ENCODE results near the gene RBBP4.

The RBBP4 gene

GRCh38 chr1:32683397-32683796, 32.4 kb downstream of the RBBP4 start:
- Histone ChIP-seq H3K79me2 (ENCODE audit: control insufficient read depth, low read length) (no peaks in the 10 kb centered on the region), H3K9me2 (replicated peaks; ENCODE audit: control insufficient read depth, low read length) (no peaks in the 10 kb centered on the region), H3K27me3 (ENCODE audit: control insufficient read depth, low read length) (no peaks in the 10 kb centered on the region), H3F3A (ENCODE audit: control insufficient read depth, insufficient read depth) (peaks cover 38% of the 10 kb centered on the region), H3K36me3 (ENCODE audit: control insufficient read depth, low read length) (peaks cover 75% of the 10 kb centered on the region), H3K9me3 (ENCODE audit: control insufficient read depth, insufficient read depth, low read length) (no peaks in the 10 kb centered on the region), H3K4me2 (ENCODE audit: low read length) (no peak overlapping the region), H4K20me1 (ENCODE audit: control insufficient read depth, insufficient read depth, low read depth, low read length) (peaks cover 4% of the 10 kb centered on the region; the same call in 1 of the 2 replicates), H3K4me3 (ENCODE audit: low read length) (no peak overlapping the region), H3K27ac (ENCODE audit: low read depth, low read length) (no peak overlapping the region), H3K4me1 (ENCODE audit: control insufficient read depth, low read length) (no peaks in the 10 kb centered on the region)
- TF ChIP-seq CTCF (IDR thresholded peaks at IDR 0.05; ENCODE audit: low read depth, low read length, poor library complexity, severe bottlenecking) (no peak), EZH2phosphoT487 (IDR thresholded peaks at IDR 0.05; ENCODE audit: borderline replicate concordance, low read length) (no peak)

DNA sequence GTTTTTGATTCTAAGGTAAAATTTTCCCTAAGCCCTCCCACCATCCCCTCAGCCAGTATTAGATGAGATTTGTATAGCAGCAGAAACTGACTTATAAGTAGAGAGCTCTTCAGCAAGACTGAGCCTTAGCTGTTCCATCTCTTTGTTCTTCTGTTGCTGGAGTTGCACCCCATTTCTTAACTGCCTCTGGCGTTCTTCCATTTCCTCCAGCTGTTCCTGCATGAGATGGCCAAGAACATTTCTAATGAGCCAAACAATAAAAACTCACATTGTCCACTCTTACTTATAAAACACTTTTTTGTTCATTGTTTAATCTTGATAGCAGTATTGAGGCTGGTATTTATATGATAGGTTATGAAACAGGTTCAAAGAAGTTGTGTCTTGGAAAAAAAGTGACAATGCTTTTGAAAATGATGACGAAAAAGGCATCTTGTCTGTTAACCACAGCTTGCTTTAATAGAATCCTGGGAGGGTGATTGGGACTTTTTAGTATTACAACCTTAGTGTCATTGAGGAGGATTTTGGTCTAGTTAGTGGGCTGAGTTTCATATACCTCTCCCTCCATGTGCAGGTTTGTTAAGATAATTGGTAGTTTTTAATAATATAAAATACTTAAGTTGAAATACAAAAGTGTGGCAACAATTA, 33.3 kb downstream of the RBBP4 start:
- no peaks in the 10 kb centered on the region for H3K9me2 ChIP-seq (replicated peaks; ENCODE audit: control insufficient read depth, low read length)
- H3K4me2 ChIP-seq (ENCODE audit: low read length): no peak overlapping the region
- no peak overlapping the region for H3K4me3 ChIP-seq (ENCODE audit: low read length)
- no peaks in the 10 kb centered on the region for H3K79me2 ChIP-seq (ENCODE audit: control insufficient read depth, low read length)
- H3K36me3 ChIP-seq (ENCODE audit: control insufficient read depth, low read length): peaks cover 66% of the 10 kb centered on the region
- TF ChIP-seq CTCF (IDR thresholded peaks at IDR 0.05; ENCODE audit: low read depth, low read length, poor library complexity, severe bottlenecking) (no peak), EZH2phosphoT487 (IDR thresholded peaks at IDR 0.05; ENCODE audit: borderline replicate concordance, low read length) (no peak)
- H3F3A ChIP-seq (ENCODE audit: control insufficient read depth, insufficient read depth): peaks cover 38% of the 10 kb centered on the region
- H3K4me1 ChIP-seq (ENCODE audit: control insufficient read depth, low read length): no peaks in the 10 kb centered on the region
- H4K20me1 ChIP-seq (ENCODE audit: control insufficient read depth, insufficient read depth, low read depth, low read length): peaks cover 4% of the 10 kb centered on the region; the same call in 1 of the 2 replicates
- H3K27me3 ChIP-seq (ENCODE audit: control insufficient read depth, low read length): no peaks in the 10 kb centered on the region
- no peak overlapping the region for H3K27ac ChIP-seq (ENCODE audit: low read depth, low read length)
- H3K9me3 ChIP-seq (ENCODE audit: control insufficient read depth, insufficient read depth, low read length): no peaks in the 10 kb centered on the region

DNA sequence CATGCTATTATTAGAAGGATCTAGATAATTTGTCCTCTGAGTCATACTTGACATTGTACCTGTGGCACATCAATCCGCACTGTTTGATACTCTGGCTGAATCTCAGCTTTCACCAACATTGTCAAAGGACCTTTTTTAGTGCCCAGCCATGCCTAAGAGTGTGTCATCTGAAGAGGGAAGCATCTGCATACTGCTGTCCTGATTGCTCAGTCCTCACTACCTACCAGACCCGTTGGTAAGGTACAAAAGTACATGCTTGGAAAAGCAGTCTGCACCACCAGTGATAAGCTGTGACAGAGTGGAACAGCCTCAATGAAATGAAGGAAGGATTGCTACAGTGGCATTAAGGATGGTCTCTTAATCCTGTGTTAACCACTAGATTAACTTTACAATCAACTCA, 34.5 kb downstream of the RBBP4 start:
- Histone ChIP-seq H3K36me3 (ENCODE audit: control insufficient read depth, low read length) (peaks cover 58% of the 10 kb centered on the region), H3F3A (ENCODE audit: control insufficient read depth, insufficient read depth) (peaks cover 38% of the 10 kb centered on the region), H3K4me3 (ENCODE audit: low read length) (no peak overlapping the region), H4K20me1 (ENCODE audit: control insufficient read depth, insufficient read depth, low read depth, low read length) (peaks cover 4% of the 10 kb centered on the region; the same call in 1 of the 2 replicates), H3K27ac (ENCODE audit: low read depth, low read length) (no peak overlapping the region), H3K27me3 (ENCODE audit: control insufficient read depth, low read length) (no peaks in the 10 kb centered on the region), H3K79me2 (ENCODE audit: control insufficient read depth, low read length) (no peaks in the 10 kb centered on the region), H3K4me1 (ENCODE audit: control insufficient read depth, low read length) (no peaks in the 10 kb centered on the region), H3K9me2 (replicated peaks; ENCODE audit: control insufficient read depth, low read length) (no peaks in the 10 kb centered on the region), H3K9me3 (ENCODE audit: control insufficient read depth, insufficient read depth, low read length) (no peaks in the 10 kb centered on the region), H3K4me2 (ENCODE audit: low read length) (no peak overlapping the region)
- TF ChIP-seq CTCF (IDR thresholded peaks at IDR 0.05; ENCODE audit: low read depth, low read length, poor library complexity, severe bottlenecking) (no peak), EZH2phosphoT487 (IDR thresholded peaks at IDR 0.05; ENCODE audit: borderline replicate concordance, low read length) (no peak)
